HEK293 (cell line): ENCODE measurements around the gene RNF145.

Source experiments
- CTCF ChIA-PET: fragments of 350-600 bp; formaldehyde crosslinking; extraction: SDS; loops from one replicate; lab custom pipeline; 2021; ENCODE audit warnings: antibody characterized with exemption; lab: Yijun Ruan, JAX
- POLR2A ChIA-PET: fragments of 300-600 bp; formaldehyde crosslinking; extraction: SDS; loops from one replicate; lab custom pipeline; 2020; ENCODE audit warnings: antibody characterized with exemption, inconsistent platforms; lab: Yijun Ruan, JAX
- H3K27ac ChIP-seq: fragments of 200-500 bp; sonication (Bioruptor generic); 2 replicates; pipeline ENCODE4 v1.5.1; 2014; ENCODE audit warnings: low read depth, low read length, control low read depth, inconsistent platforms; ENCODE audit errors: extremely low read depth
- H3K36me3 ChIP-seq, 2 experiments: fragments of 200-500 bp in 1 of 2; sonication (Bioruptor generic) in 1 of 2; 1 replicate in 1 of 2; 2 replicates in 1 of 2; pipeline ENCODE4 v1.5.1; 2014 to 2017; ENCODE audit warnings: inconsistent platforms in 2 of 2, low read length in 2 of 2; ENCODE audit not compliant: control insufficient read depth in 2 of 2, insufficient read depth in 1 of 2
- H3K4me1 ChIP-seq: fragments of 200-500 bp; sonication (Bioruptor generic); 2 replicates; pipeline ENCODE4 v1.5.1; 2014; ENCODE audit warnings: mild to moderate bottlenecking, low read length, inconsistent platforms; ENCODE audit not compliant: control insufficient read depth, insufficient read depth
- H3K4me3 ChIP-seq: 2 replicates; pipeline ENCODE4 v1.5.1; 2011; ENCODE audit warnings: low read depth, mild to moderate bottlenecking, control low read depth, low read length, moderate library complexity
- H3K9me3 ChIP-seq: fragments of 200-500 bp; sonication (Bioruptor generic); 2 replicates; pipeline ENCODE4 v1.5.1; 2014; ENCODE audit warnings: low read depth, low read length, inconsistent platforms; ENCODE audit not compliant: control insufficient read depth, insufficient read depth
- KLF7 ChIP-seq: fragments of 450-650 bp; formaldehyde crosslinking; IDR thresholded peaks from 2 replicates; pipeline ENCODE4 v1.5.1; 2016; ENCODE audit warnings: missing biosample characterization, missing genetic modification characterization, borderline replicate concordance
- SCRT1 ChIP-seq: fragments of 450-650 bp; formaldehyde crosslinking; IDR thresholded peaks from 2 replicates; pipeline ENCODE4 v1.5.1; 2016; ENCODE audit warnings: missing biosample characterization, missing genetic modification characterization, borderline replicate concordance
- SCRT2 ChIP-seq: fragments of 450-650 bp; formaldehyde crosslinking; IDR thresholded peaks from 2 replicates; pipeline ENCODE4 v1.5.1; 2016; ENCODE audit warnings: missing biosample characterization, missing genetic modification characterization
- ZBTB1 ChIP-seq: fragments of 450-650 bp; formaldehyde crosslinking; IDR thresholded peaks from 2 replicates; pipeline ENCODE4 v1.5.1; 2016; ENCODE audit warnings: missing biosample characterization, missing genetic modification characterization
- ZNF112 ChIP-seq: fragments of 450-650 bp; formaldehyde crosslinking; IDR thresholded peaks from 2 replicates; pipeline ENCODE4 v1.5.0; 2017; ENCODE audit warnings: missing biosample characterization, missing genetic modification characterization
- ZNF155 ChIP-seq: fragments of 450-650 bp; formaldehyde crosslinking; IDR thresholded peaks from 2 replicates; pipeline ENCODE4 v1.5.1; 2016; ENCODE audit warnings: missing biosample characterization, missing genetic modification characterization
- ZNF157 ChIP-seq: fragments of 450-650 bp; formaldehyde crosslinking; IDR thresholded peaks from 2 replicates; pipeline ENCODE4 v1.5.1; 2016; ENCODE audit warnings: missing biosample characterization, missing genetic modification characterization
- ZNF211 ChIP-seq: fragments of 450-650 bp; formaldehyde crosslinking; IDR thresholded peaks from 2 replicates; pipeline ENCODE4 v1.5.1; 2016; ENCODE audit warnings: low read depth, missing biosample characterization, missing genetic modification characterization
- ZNF214 ChIP-seq: fragments of 450-650 bp; formaldehyde crosslinking; IDR thresholded peaks from 2 replicates; pipeline ENCODE4 v1.5.1; 2017; ENCODE audit warnings: missing biosample characterization, mild to moderate bottlenecking, missing genetic modification characterization, borderline replicate concordance
- ZNF266 ChIP-seq: fragments of 450-650 bp; formaldehyde crosslinking; IDR thresholded peaks from 2 replicates; pipeline ENCODE4 v1.5.1; 2016; ENCODE audit warnings: missing biosample characterization, missing genetic modification characterization, low read depth
- ZNF354C ChIP-seq: fragments of 450-650 bp; formaldehyde crosslinking; IDR thresholded peaks from 2 replicates; pipeline ENCODE4 v1.5.1; 2016; ENCODE audit warnings: missing biosample characterization, missing genetic modification characterization, low read depth, borderline replicate concordance
- ZNF394 ChIP-seq: fragments of 450-650 bp; formaldehyde crosslinking; IDR thresholded peaks from 2 replicates; pipeline ENCODE4 v1.5.1; 2016; ENCODE audit warnings: missing biosample characterization, missing genetic modification characterization, mild to moderate bottlenecking, moderate library complexity, borderline replicate concordance
- ZNF426 ChIP-seq: fragments of 450-650 bp; formaldehyde crosslinking; IDR thresholded peaks from 2 replicates; pipeline ENCODE4 v1.5.1; 2017; ENCODE audit warnings: missing biosample characterization, missing genetic modification characterization, mild to moderate bottlenecking, inconsistent platforms, moderate library complexity
- ZNF555 ChIP-seq: fragments of 450-650 bp; formaldehyde crosslinking; conservative IDR thresholded peaks from 2 replicates; pipeline ENCODE4 v1.5.1; 2017; ENCODE audit warnings: missing biosample characterization, mild to moderate bottlenecking, missing genetic modification characterization, inconsistent platforms
- ZNF585B ChIP-seq: fragments of 450-650 bp; formaldehyde crosslinking; IDR thresholded peaks from 2 replicates; pipeline ENCODE4 v1.5.1; 2016; ENCODE audit warnings: missing biosample characterization, missing genetic modification characterization
- ZNF623 ChIP-seq: fragments of 450-650 bp; formaldehyde crosslinking; IDR thresholded peaks from 2 replicates; pipeline ENCODE4 v1.5.1; 2016; ENCODE audit warnings: missing biosample characterization, missing genetic modification characterization
- ZNF654 ChIP-seq: fragments of 450-650 bp; formaldehyde crosslinking; IDR thresholded peaks from 2 replicates; pipeline ENCODE4 v1.5.1; 2016; ENCODE audit warnings: low read depth, missing biosample characterization, missing genetic modification characterization
- ZNF664 ChIP-seq: fragments of 450-650 bp; formaldehyde crosslinking; IDR thresholded peaks from 2 replicates; pipeline ENCODE4 v1.5.1; 2016; ENCODE audit warnings: missing biosample characterization, missing genetic modification characterization
- TF ChIP-seq, protein P1 (sequence below): fragments of 450-650 bp; formaldehyde crosslinking; conservative IDR thresholded peaks from 2 replicates; pipeline ENCODE4 v1.5.1; 2016; ENCODE audit warnings: low read depth, missing biosample characterization, missing genetic modification characterization
- TF ChIP-seq, protein P2 (sequence below): fragments of 450-650 bp; formaldehyde crosslinking; IDR thresholded peaks from 2 replicates; pipeline ENCODE4 v1.5.1; 2016; ENCODE audit warnings: missing biosample characterization, missing genetic modification characterization
- TF ChIP-seq, protein P3 (sequence below): fragments of 450-650 bp; formaldehyde crosslinking; IDR thresholded peaks from 2 replicates; pipeline ENCODE4 v1.5.1; 2016; ENCODE audit warnings: missing biosample characterization, missing genetic modification characterization, low read depth

The RNF145 gene

DNA sequence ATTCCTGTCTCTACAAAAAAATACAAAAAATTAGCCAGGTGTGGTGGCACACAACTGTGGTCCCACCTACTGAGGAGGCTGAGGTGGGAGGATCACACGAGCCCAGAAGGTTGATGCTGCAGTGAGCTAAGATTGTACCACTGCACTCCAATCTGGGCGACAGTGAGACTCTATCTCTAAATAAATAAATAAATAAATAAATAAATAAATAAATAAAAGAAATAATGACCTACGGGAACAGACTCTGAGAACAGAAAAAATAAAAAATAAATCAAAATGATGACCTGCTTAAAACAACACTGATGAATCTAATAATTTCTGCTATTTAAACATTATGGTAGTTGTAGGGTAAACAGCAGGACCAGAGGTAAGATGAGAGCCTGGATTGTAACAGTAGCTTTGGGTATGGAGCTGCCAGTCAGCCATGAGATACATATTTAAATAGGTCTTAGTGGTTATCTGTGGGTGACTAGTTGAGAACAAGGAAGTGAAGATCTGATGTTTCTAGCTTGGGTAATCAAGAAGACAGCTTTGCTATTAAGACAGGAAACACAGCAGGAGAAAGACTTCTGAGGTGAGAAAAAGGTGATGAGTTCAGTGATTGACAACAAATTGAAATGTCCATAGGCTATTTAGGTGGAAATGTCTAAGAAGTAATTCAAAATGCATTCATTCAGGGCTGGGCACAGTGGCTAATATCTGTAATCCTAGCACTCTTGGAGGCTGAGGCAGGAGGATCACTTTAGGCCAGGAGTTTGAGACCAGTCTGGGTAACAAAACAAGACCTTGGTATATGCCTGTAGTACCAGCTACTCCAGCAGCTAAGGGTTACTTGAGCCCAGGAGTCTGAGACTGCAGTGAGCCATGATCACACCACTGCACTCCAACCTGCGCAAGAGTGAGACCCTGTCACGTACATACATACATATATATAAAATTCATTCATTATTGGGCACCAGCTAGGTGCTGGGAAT, 11.0 kb downstream of the RNF145 start (continued):
- TF ChIP-seq, protein P1, sequence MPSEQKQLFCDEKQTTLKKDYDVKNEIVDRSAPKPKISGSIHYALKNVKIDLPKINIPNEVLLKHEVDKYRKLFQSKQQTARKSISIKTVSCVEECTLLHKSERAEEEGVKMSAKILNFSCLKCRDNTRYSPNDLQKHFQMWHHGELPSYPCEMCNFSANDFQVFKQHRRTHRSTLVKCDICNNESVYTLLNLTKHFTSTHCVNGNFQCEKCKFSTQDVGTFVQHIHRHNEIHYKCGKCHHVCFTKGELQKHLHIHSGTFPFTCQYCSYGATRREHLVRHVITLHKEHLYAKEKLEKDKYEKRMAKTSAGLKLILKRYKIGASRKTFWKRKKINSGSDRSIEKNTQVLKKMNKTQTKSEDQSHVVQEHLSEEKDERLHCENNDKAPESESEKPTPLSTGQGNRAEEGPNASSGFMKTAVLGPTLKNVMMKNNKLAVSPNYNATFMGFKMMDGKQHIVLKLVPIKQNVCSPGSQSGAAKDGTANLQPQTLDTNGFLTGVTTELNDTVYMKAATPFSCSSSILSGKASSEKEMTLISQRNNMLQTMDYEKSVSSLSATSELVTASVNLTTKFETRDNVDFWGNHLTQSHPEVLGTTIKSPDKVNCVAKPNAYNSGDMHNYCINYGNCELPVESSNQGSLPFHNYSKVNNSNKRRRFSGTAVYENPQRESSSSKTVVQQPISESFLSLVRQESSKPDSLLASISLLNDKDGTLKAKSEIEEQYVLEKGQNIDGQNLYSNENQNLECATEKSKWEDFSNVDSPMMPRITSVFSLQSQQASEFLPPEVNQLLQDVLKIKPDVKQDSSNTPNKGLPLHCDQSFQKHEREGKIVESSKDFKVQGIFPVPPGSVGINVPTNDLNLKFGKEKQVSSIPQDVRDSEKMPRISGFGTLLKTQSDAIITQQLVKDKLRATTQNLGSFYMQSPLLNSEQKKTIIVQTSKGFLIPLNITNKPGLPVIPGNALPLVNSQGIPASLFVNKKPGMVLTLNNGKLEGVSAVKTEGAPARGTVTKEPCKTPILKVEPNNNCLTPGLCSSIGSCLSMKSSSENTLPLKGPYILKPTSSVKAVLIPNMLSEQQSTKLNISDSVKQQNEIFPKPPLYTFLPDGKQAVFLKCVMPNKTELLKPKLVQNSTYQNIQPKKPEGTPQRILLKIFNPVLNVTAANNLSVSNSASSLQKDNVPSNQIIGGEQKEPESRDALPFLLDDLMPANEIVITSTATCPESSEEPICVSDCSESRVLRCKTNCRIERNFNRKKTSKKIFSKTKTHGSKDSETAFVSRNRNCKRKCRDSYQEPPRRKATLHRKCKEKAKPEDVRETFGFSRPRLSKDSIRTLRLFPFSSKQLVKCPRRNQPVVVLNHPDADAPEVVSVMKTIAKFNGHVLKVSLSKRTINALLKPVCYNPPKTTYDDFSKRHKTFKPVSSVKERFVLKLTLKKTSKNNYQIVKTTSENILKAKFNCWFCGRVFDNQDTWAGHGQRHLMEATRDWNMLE (tag by site-specific recombination): peak; percentile 56; the same call in 1 of the 2 replicates
- peak; percentile 33 for TF ChIP-seq ZNF555
- 0 out of 2 replicates have a peak, but pooled peaks have one; percentile 16 for TF ChIP-seq ZNF664 (tag by site-specific recombination)
- peak; percentile 63; the same call in 1 of the 2 replicates for TF ChIP-seq ZNF394 (tag by site-specific recombination)
- TF ChIP-seq ZNF112: no peak
- peak; percentile 53 for TF ChIP-seq ZNF426 (tag by site-specific recombination)
- no peak for TF ChIP-seq ZNF214
- TF ChIP-seq, protein P2, sequence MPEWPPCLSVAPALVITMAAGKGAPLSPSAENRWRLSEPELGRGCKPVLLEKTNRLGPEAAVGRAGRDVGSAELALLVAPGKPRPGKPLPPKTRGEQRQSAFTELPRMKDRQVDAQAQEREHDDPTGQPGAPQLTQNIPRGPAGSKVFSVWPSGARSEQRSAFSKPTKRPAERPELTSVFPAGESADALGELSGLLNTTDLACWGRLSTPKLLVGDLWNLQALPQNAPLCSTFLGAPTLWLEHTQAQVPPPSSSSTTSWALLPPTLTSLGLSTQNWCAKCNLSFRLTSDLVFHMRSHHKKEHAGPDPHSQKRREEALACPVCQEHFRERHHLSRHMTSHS (tag by site-specific recombination): no peak
- TF ChIP-seq ZNF155 (tag by site-specific recombination): no peak
- TF ChIP-seq ZNF623 (tag by site-specific recombination): peak; percentile 43; the same call in 1 of the 2 replicates
- TF ChIP-seq ZNF654 (tag by site-specific recombination): 0 out of 2 replicates have a peak, but pooled peaks have one; percentile 8
- TF ChIP-seq, protein P3, sequence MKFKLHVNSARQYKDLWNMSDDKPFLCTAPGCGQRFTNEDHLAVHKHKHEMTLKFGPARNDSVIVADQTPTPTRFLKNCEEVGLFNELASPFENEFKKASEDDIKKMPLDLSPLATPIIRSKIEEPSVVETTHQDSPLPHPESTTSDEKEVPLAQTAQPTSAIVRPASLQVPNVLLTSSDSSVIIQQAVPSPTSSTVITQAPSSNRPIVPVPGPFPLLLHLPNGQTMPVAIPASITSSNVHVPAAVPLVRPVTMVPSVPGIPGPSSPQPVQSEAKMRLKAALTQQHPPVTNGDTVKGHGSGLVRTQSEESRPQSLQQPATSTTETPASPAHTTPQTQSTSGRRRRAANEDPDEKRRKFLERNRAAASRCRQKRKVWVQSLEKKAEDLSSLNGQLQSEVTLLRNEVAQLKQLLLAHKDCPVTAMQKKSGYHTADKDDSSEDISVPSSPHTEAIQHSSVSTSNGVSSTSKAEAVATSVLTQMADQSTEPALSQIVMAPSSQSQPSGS: no peak
- 0 out of 2 replicates have a peak, but pooled peaks have one; percentile 46 for TF ChIP-seq ZNF266 (tag by site-specific recombination)
- no peak for TF ChIP-seq ZBTB1 (tag by site-specific recombination)

DNA sequence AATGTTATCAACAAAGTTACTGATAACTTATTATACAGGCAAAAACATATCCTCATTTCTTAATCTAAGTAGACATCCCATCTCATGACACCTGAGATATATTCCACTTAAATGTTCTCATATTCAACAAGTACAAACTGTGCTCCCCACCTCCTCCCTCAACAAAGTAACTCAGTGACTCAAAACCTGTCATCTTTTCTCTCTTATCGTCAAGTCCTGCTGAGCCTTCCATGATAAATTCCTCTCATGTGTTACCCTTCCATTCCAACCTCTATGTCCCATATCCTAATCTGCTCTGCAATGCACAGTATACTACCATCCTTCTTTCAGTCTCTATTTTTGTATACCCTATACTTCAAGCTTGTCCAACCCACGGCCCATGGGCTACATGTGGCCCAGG, 13.6 kb downstream of the RNF145 start:
- TF ChIP-seq ZNF211 (no peak), KLF7 (no peak), ZNF157 (tag by site-specific recombination) (no peak), ZNF585B (tag by site-specific recombination) (no peak), SCRT2 (peak; percentile 33; the same call in 1 of the 2 replicates), ZNF354C (no peak), SCRT1 (tag by site-specific recombination) (0 out of 2 replicates have a peak, but pooled peaks have one; percentile 24)
- no peaks in the 10 kb centered on the region for H3K9me3 ChIP-seq
- ChIA-PET POLR2A (no interaction called here), CTCF (no interaction called here)
- H3K27ac ChIP-seq: no peak overlapping the region
- no peak overlapping the region for H3K4me3 ChIP-seq
- H3K4me1 ChIP-seq: no peaks in the 10 kb centered on the region
- peaks cover 14 to 44% of the 10 kb centered on the region in 2 experiments; a peak in 2 of 3 replicates for H3K36me3 ChIP-seq
